Measurements from ENCODE around the gene CELSR2.

Gene CELSR2

GRCh38 chr1:109295712-109296415, 46.5 kb downstream of the CELSR2 start:
- TF ChIP-seq GATA3 (IDR thresholded peaks at IDR 0.05; ENCODE audit: low read depth, low read length) (no peak), GATA2 (IDR thresholded peaks at IDR 0.05; ENCODE audit: low read depth, low read length) (no peak)

GRCh38 chr1:109296782-109297181, 47.4 kb downstream of the CELSR2 start:
- no peak for TF ChIP-seq GATA2 (IDR thresholded peaks at IDR 0.05; ENCODE audit: low read depth, low read length)
- no peak for TF ChIP-seq GATA3 (IDR thresholded peaks at IDR 0.05; ENCODE audit: low read depth, low read length)

- TF ChIP-seq GATA2 (IDR thresholded peaks at IDR 0.05; ENCODE audit: low read depth, low read length): peak; percentile 51; the same call in 1 of the 2 replicates
- TF ChIP-seq GATA3 (IDR thresholded peaks at IDR 0.05; ENCODE audit: low read depth, low read length): no peak
Observed at GRCh38 chr1:109298666-109299557, 49.6 kb downstream of the CELSR2 start.

- TF ChIP-seq GATA3 (IDR thresholded peaks at IDR 0.05; ENCODE audit: low read depth, low read length): no peak
- TF ChIP-seq GATA2 (IDR thresholded peaks at IDR 0.05; ENCODE audit: low read depth, low read length): no peak
Observed at GRCh38 chr1:109299558-109300343, 50.4 kb downstream of the CELSR2 start.

- TF ChIP-seq GATA2 (IDR thresholded peaks at IDR 0.05; ENCODE audit: low read depth, low read length) (no peak), GATA3 (IDR thresholded peaks at IDR 0.05; ENCODE audit: low read depth, low read length) (no peak)
Observed at GRCh38 chr1:109300650-109301151, 51.4 kb downstream of the CELSR2 start.

- TF ChIP-seq GATA2 (IDR thresholded peaks at IDR 0.05; ENCODE audit: low read depth, low read length): no peak
- no peak for TF ChIP-seq GATA3 (IDR thresholded peaks at IDR 0.05; ENCODE audit: low read depth, low read length)
Observed at GRCh38 chr1:109301874-109302273, 52.5 kb downstream of the CELSR2 start.

- no peak for TF ChIP-seq GATA3 (IDR thresholded peaks at IDR 0.05; ENCODE audit: low read depth, low read length)
- no peak for TF ChIP-seq GATA2 (IDR thresholded peaks at IDR 0.05; ENCODE audit: low read depth, low read length)
Observed at GRCh38 chr1:109304226-109304920, 55.0 kb downstream of the CELSR2 start.

GRCh38 chr1:109306832-109307273, 57.5 kb downstream of the CELSR2 start, which contains the start of gene MYBPHL:
Gene MYBPHL, minus strand, starts transcription at chr1:109307011. Its CDS starts 20 bp downstream, at chr1:109306991.
- TF ChIP-seq GATA3 (IDR thresholded peaks at IDR 0.05; ENCODE audit: low read depth, low read length) (no peak), GATA2 (IDR thresholded peaks at IDR 0.05; ENCODE audit: low read depth, low read length) (no peak)

GRCh38 chr1:109307274-109308021, 58.1 kb downstream of the CELSR2 start:
- TF ChIP-seq GATA2 (IDR thresholded peaks at IDR 0.05; ENCODE audit: low read depth, low read length) (no peak), GATA3 (IDR thresholded peaks at IDR 0.05; ENCODE audit: low read depth, low read length) (no peak)

GRCh38 chr1:109309347-109309746, 60.0 kb downstream of the CELSR2 start:
- TF ChIP-seq GATA2 (IDR thresholded peaks at IDR 0.05; ENCODE audit: low read depth, low read length): no peak
- TF ChIP-seq GATA3 (IDR thresholded peaks at IDR 0.05; ENCODE audit: low read depth, low read length): no peak

- TF ChIP-seq GATA3 (IDR thresholded peaks at IDR 0.05; ENCODE audit: low read depth, low read length) (no peak), GATA2 (IDR thresholded peaks at IDR 0.05; ENCODE audit: low read depth, low read length) (no peak)
Observed at GRCh38 chr1:109312246-109312645, 62.9 kb downstream of the CELSR2 start.

- no peak for TF ChIP-seq GATA3 (IDR thresholded peaks at IDR 0.05; ENCODE audit: low read depth, low read length)
- no peak for TF ChIP-seq GATA2 (IDR thresholded peaks at IDR 0.05; ENCODE audit: low read depth, low read length)
Observed at GRCh38 chr1:109312978-109313775, 63.8 kb downstream of the CELSR2 start.
